ENCODE data around the gene ZNF678. TPM values are rescaled to one million over a fixed set of nuclear protein-coding genes. Genes with fewer than 3 reads are reported as not detected.

Gene ZNF678
- total RNA-seq, 1 donor from 2014 or later: 20.3 TPM

- Mint-ChIP-seq H3K27ac (no peak overlapping the region), H3K4me3 (no peak overlapping the region), H3K4me1 (peaks cover 5% of the 10 kb centered on the region), H3K27me3 (peaks cover 12% of the 10 kb centered on the region), H3K9me3 (peaks cover 11% of the 10 kb centered on the region), H3K36me3 (ENCODE audit: low read depth) (peaks cover 8% of the 10 kb centered on the region)
- ChIA-PET CTCF (no interaction called here), POLR2A (interaction anchor here (0.6 kb wide), 1 partner anchor 667 kb away, joined by 4 read pairs; no protein-coding TSS in a partner anchor)
- no peak for TF ChIP-seq CTCF (IDR thresholded peaks at IDR 0.05)
- ATAC-seq (ENCODE audit: low read depth) (no peak), DNase-seq (no peak)
- intact Hi-C loops (cut with micrococcal nuclease): loop anchor here (10.0 kb wide), 1 partner anchor 558 kb away; the partner anchor contains the start of genes C1orf35 and MRPL55
Observed at GRCh38 chr1:227546598-227547309, 16.6 kb upstream of the ZNF678 start.

GRCh38 chr1:227547310-227548118, 15.8 kb upstream of the ZNF678 start:
- DNase-seq (no peak), ATAC-seq (ENCODE audit: low read depth) (no peak)
- CTCF ChIA-PET: interaction anchor here (1.2 kb wide), 1 partner anchor 10 kb away, joined by 3 read pairs; no protein-coding TSS in a partner anchor
- no peak overlapping the region for H3K27ac Mint-ChIP-seq
- peaks cover 5% of the 10 kb centered on the region for H3K4me1 Mint-ChIP-seq
- H3K27me3 Mint-ChIP-seq: peaks cover 14% of the 10 kb centered on the region
- no peak overlapping the region for H3K4me3 Mint-ChIP-seq
- no peak for TF ChIP-seq CTCF (IDR thresholded peaks at IDR 0.05)
- POLR2A ChIA-PET: interaction anchor here (0.6 to 0.9 kb wide), 2 partner anchors 16 to 666 kb away, joined by 3 to 4 read pairs; partner anchors contain the start of gene ZNF678
- H3K36me3 Mint-ChIP-seq (ENCODE audit: low read depth): peaks cover 12% of the 10 kb centered on the region
- peaks cover 15% of the 10 kb centered on the region for H3K9me3 Mint-ChIP-seq
- intact Hi-C loops (cut with micrococcal nuclease): loop anchor here (10.0 kb wide), 1 partner anchor 557 kb away; the partner anchor contains the start of genes C1orf35 and MRPL55

GRCh38 chr1:227548119-227548397, 15.3 kb upstream of the ZNF678 start:
- ChIA-PET CTCF (interaction anchor here (1.2 kb wide), 1 partner anchor 10 kb away, joined by 3 read pairs; no protein-coding TSS in a partner anchor), POLR2A (interaction anchor here (0.9 kb wide), 1 partner anchor 15 kb away, joined by 3 read pairs; the partner anchor contains the start of gene ZNF678)
- DNase-seq (no peak), ATAC-seq (ENCODE audit: low read depth) (no peak)
- Mint-ChIP-seq H3K27ac (no peak overlapping the region), H3K36me3 (ENCODE audit: low read depth) (peaks cover 13% of the 10 kb centered on the region), H3K4me3 (no peak overlapping the region), H3K27me3 (peaks cover 17% of the 10 kb centered on the region), H3K9me3 (peaks cover 19% of the 10 kb centered on the region), H3K4me1 (peaks cover 1% of the 10 kb centered on the region)
- no peak for TF ChIP-seq CTCF (IDR thresholded peaks at IDR 0.05)
- intact Hi-C loops (cut with micrococcal nuclease): loop anchor here (10.0 kb wide), 1 partner anchor 557 kb away; the partner anchor contains the start of genes C1orf35 and MRPL55

GRCh38 chr1:227548448-227548847, 14.9 kb upstream of the ZNF678 start:
- ChIA-PET POLR2A (interaction anchor here (0.9 kb wide), 1 partner anchor 15 kb away, joined by 3 read pairs; the partner anchor contains the start of gene ZNF678), CTCF (interaction anchor here (1.2 kb wide), 1 partner anchor 10 kb away, joined by 3 read pairs; no protein-coding TSS in a partner anchor)
- intact Hi-C loops (cut with micrococcal nuclease): loop anchor here (10.0 kb wide), 1 partner anchor 556 kb away; the partner anchor contains the start of genes C1orf35 and MRPL55
- H3K36me3 Mint-ChIP-seq (ENCODE audit: low read depth): peaks cover 13% of the 10 kb centered on the region
- peaks cover 19% of the 10 kb centered on the region for H3K9me3 Mint-ChIP-seq
- peaks cover 17% of the 10 kb centered on the region for H3K27me3 Mint-ChIP-seq
- TF ChIP-seq CTCF (IDR thresholded peaks at IDR 0.05): no peak
- no peak for DNase-seq
- H3K4me3 Mint-ChIP-seq: no peak overlapping the region
- H3K4me1 Mint-ChIP-seq: no peaks in the 10 kb centered on the region
- H3K27ac Mint-ChIP-seq: no peak overlapping the region
- ATAC-seq (ENCODE audit: low read depth): no peak

All from activated B cell treated with CpG ODN at 0.5 μM for 24 hours (primary cell).